Left ventricle myocardium inferior (tissue), 1 donor: Measurements from ENCODE around the gene ZBTB2. TPM values are rescaled to one million over a fixed set of nuclear protein-coding genes. Genes with fewer than 3 reads are reported as not detected.

Experiments used
- DNase-seq: peaks from one replicate; pipeline ENCODE4 v3.0.0-alpha.2; 2020
- H3K27ac ChIP-seq: fragments of 200-600 bp; replicated peaks from 2 replicates; pipeline ENCODE4 v1.8.0; 2021
- H3K27me3 ChIP-seq: fragments of 200-600 bp; 2 replicates; pipeline ENCODE4 v1.8.0; 2021; ENCODE audit warnings: low read depth
- H3K36me3 ChIP-seq: fragments of 200-600 bp; 2 replicates; pipeline ENCODE4 v1.8.0; 2021
- H3K4me1 ChIP-seq: fragments of 200-600 bp; 2 replicates; pipeline ENCODE4 v1.8.0; 2021
- H3K4me3 ChIP-seq: fragments of 200-600 bp; 2 replicates; pipeline ENCODE4 v1.8.0; 2021; ENCODE audit warnings: mild to moderate bottlenecking, moderate library complexity
- H3K9me3 ChIP-seq: fragments of 200-600 bp; replicated peaks from 2 replicates; pipeline ENCODE4 v1.8.0; 2021
- intact Hi-C: fragments of 100-400 bp; cut with micrococcal nuclease; formaldehyde crosslinking; loops from one replicate; pipeline ENCODE4 v1.11.0; 2022
- long read RNA-seq: library from polyadenylated mRNA; unstranded; transcript quantifications from one replicate; pipeline ENCODE4 v2.0.0, GENCODE V29; 2021
- total RNA-seq: library from RNA; stranded (reverse); fragmentation: NEBNext Ultra II Directional; extraction: Animal tissue kit (Norgen Biotek cat#: 25700); gene quantifications from one replicate; pipeline ENCODE4 v1.2.1, GENCODE V29; 2021
- TF ChIP-seq, protein P1 (sequence below): fragments of 200-600 bp; IDR thresholded peaks from 2 replicates; pipeline ENCODE4 v1.8.0; 2021; ENCODE audit warnings: antibody characterized with exemption, mild to moderate bottlenecking, borderline replicate concordance
- donor health status: DM: no; HTN: yes; CAD: no; lungs with severe emphysema.

ZBTB2 gene, protein sequence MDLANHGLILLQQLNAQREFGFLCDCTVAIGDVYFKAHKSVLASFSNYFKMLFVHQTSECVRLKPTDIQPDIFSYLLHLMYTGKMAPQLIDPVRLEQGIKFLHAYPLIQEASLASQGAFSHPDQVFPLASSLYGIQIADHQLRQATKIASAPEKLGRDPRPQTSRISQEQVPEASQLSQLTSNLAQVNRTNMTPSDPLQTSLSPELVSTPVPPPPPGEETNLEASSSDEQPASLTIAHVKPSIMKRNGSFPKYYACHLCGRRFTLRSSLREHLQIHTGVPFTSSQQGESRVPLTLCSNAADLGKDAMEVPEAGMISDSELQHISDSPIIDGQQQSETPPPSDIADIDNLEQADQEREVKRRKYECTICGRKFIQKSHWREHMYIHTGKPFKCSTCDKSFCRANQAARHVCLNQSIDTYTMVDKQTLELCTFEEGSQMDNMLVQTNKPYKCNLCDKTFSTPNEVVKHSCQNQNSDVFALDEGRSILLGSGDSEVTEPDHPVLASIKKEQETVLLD
- 4.6 TPM for total RNA-seq
- long read RNA-seq, transcript ZBTB2-201 (3 exons, 3,090 nt) = major isoform, 5 of 8 reads
- long read RNA-seq, partial matches to known transcripts = 0 of 8 reads
- long read RNA-seq, other reads (novel, unspliced or antisense) = 3 of 8 reads

- Histone ChIP-seq H3K4me3 (peak within 1 kb of the TSS; percentile 96), H3K9me3 (no peaks in the 10 kb centered on the region), H3K27ac (peak within 1 kb of the TSS; percentile 100), H3K27me3 (no peaks in the 10 kb centered on the region), H3K4me1 (peaks cover 82% of the 10 kb centered on the region), H3K36me3 (no peaks in the 10 kb centered on the region)
- peak; percentile 67 for DNase-seq
- intact Hi-C loops = no loop called here
- TF ChIP-seq, protein P1, sequence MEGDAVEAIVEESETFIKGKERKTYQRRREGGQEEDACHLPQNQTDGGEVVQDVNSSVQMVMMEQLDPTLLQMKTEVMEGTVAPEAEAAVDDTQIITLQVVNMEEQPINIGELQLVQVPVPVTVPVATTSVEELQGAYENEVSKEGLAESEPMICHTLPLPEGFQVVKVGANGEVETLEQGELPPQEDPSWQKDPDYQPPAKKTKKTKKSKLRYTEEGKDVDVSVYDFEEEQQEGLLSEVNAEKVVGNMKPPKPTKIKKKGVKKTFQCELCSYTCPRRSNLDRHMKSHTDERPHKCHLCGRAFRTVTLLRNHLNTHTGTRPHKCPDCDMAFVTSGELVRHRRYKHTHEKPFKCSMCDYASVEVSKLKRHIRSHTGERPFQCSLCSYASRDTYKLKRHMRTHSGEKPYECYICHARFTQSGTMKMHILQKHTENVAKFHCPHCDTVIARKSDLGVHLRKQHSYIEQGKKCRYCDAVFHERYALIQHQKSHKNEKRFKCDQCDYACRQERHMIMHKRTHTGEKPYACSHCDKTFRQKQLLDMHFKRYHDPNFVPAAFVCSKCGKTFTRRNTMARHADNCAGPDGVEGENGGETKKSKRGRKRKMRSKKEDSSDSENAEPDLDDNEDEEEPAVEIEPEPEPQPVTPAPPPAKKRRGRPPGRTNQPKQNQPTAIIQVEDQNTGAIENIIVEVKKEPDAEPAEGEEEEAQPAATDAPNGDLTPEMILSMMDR = no peak
Measured at GRCh38 chr6:151391471-151392413, at the start of gene ZBTB2. ZBTB2 (minus strand) TSS chr6:151391559; CDS start chr6:151373637, 17,922 bp downstream.

DNA sequence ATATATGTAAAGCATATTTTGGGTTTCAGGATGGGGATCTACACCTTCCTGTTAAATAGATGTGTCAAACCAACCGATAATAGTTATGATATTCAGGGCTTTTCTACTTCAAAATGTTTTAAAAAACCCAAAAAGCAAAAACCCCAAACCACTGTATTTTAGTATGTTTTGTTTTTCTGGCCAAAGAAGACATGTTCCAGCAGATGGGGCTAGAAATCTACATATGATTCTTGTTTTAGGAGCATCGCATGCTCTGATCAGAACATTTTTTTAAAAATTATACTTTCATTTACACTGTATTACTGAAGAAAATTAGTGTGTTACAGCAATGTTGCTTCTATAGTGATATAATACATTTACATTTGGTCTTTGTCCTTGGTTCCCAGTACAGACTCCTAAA, 49.6 kb upstream of the ZBTB2 start:
- Histone ChIP-seq H3K36me3 (no peaks in the 10 kb centered on the region), H3K4me3 (no peak overlapping the region), H3K27me3 (no peaks in the 10 kb centered on the region), H3K27ac (peak overlapping the region; percentile 36), H3K4me1 (peaks cover 70% of the 10 kb centered on the region), H3K9me3 (no peaks in the 10 kb centered on the region)
- intact Hi-C loops = no loop called here
- no peak for DNase-seq
- TF ChIP-seq, protein P1 = peak; percentile 53

DNA sequence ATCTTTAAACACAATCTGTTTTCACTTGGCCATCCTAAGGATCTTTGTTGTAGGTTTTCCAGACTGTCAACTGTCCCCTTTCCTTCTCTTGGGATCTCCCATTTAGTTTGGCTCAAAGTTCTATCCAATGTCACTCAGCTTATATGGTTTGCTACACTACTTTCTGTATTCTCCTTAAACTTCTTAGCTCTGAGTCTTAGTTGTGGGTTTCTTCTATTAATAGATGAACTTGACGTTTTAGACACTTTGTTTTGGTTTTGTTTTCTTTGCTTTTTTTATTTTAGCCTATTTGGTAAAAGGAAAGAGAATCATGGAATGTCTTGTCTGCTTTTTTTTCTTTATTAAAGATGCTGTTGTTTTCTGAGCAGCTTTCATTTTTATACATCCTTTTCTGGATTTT, 49.1 kb upstream of the ZBTB2 start:
- no peak for DNase-seq
- Histone ChIP-seq H3K4me3 (no peak overlapping the region), H3K4me1 (peaks cover 66% of the 10 kb centered on the region), H3K27ac (peak overlapping the region; percentile 36), H3K36me3 (no peaks in the 10 kb centered on the region), H3K9me3 (no peaks in the 10 kb centered on the region), H3K27me3 (no peaks in the 10 kb centered on the region)
- intact Hi-C loops = no loop called here
- TF ChIP-seq, protein P1 = no peak

- Histone ChIP-seq H3K36me3 (peaks cover 3% of the 10 kb centered on the region), H3K9me3 (no peaks in the 10 kb centered on the region), H3K27me3 (no peaks in the 10 kb centered on the region), H3K4me1 (peaks cover 49% of the 10 kb centered on the region), H3K27ac (no peak overlapping the region), H3K4me3 (no peak overlapping the region)
- intact Hi-C loops = no loop called here
- DNase-seq = no peak
- TF ChIP-seq, protein P1 = no peak
Measured at GRCh38 chr6:151437401-151437800, 46.0 kb upstream of the ZBTB2 start.

DNA sequence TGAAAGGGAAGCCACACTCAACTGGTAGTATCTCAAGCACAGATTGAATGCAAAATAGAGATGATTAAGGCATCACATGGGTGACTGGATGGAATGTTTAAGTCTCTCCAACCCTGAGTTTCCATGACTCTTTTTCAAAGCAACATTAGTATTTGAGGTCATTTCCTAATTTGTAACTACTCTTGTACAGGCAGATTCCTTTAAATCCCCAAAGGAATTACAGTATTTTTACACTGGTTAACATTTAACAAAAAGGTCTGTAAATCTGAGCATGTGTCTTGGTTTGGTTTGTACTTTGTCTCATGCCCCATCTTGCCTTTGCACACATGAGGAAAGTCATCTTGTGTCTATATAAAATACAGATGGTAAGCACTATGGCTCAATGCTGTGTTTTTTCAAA, 45.4 kb upstream of the ZBTB2 start:
- Histone ChIP-seq H3K36me3 (peaks cover 9% of the 10 kb centered on the region), H3K4me1 (peaks cover 49% of the 10 kb centered on the region), H3K27me3 (no peaks in the 10 kb centered on the region), H3K9me3 (no peaks in the 10 kb centered on the region), H3K27ac (no peak overlapping the region), H3K4me3 (no peak overlapping the region)
- intact Hi-C loops = no loop called here
- DNase-seq = no peak
- TF ChIP-seq, protein P1 = no peak
